Endothelial cell of umbilical vein (primary cell): ENCODE data around the gene SPTB. TPM values are rescaled to one million over a fixed set of nuclear protein-coding genes. Genes with fewer than 3 reads are reported as not detected.

Experiments
- BruUV-seq: library from RNA; stranded (reverse); fragments of 400-500 nt; replicated peaks from 2 replicates; lab custom pipeline; 2021; lab: Mats Ljungman, UMichigan
- CTCF ChIA-PET: fragments of 300-600, 350-600 bp; sonication (Branson Sonifier 250); formaldehyde crosslinking; loops from one replicate; lab custom pipeline; 2021; ENCODE audit warnings: antibody characterized with exemption, inconsistent platforms; lab: Charles Lee
- POLR2A ChIA-PET: fragments of 300-600, 350-600 bp; sonication (Branson Sonifier 250); formaldehyde crosslinking; loops from one replicate; lab custom pipeline; 2021; ENCODE audit warnings: antibody characterized with exemption, inconsistent platforms; lab: Charles Lee
- DNase-seq: peaks from one replicate; pipeline ENCODE4 v3.0.0-alpha.2; 2011; ENCODE audit warnings: low read depth, low spot score
- FAIRE-seq: peaks from 2 replicates; lab custom pipeline; 2011; peaks lifted over from hg19 to GRCh38; lab: Jason Lieb, UNC
- H2AFZ ChIP-seq: 2 replicates; pipeline ENCODE4 v1.6.0; 2012; ENCODE audit warnings: low read depth, low read length, control low read depth, inconsistent platforms
- H3K27ac ChIP-seq: 2 replicates; pipeline ENCODE4 v1.5.1; 2011; ENCODE audit warnings: low read depth, mild to moderate bottlenecking, control low read depth, low read length, moderate library complexity; ENCODE audit not compliant: insufficient read depth
- H3K27me3 ChIP-seq, 2 experiments: 2 replicates each; pipeline versions ENCODE4 v1.6.0 to v1.6.1; 2011; ENCODE audit warnings: low read length in 2 of 2, mixed read lengths in 1 of 2; ENCODE audit not compliant: control insufficient read depth in 2 of 2, insufficient read depth in 2 of 2
- H3K36me3 ChIP-seq, 2 experiments: 2 replicates in 1 of 2; 3 replicates in 1 of 2; pipeline ENCODE4 v1.5.1; 2011; ENCODE audit warnings: low read length in 2 of 2, mild to moderate bottlenecking in 1 of 2, moderate library complexity in 1 of 2; ENCODE audit not compliant: control insufficient read depth in 2 of 2, insufficient read depth in 2 of 2; ENCODE audit errors: extremely low read depth in 1 of 2
- H3K4me1 ChIP-seq: 3 replicates; pipeline ENCODE4 v1.5.1; 2011; ENCODE audit warnings: mild to moderate bottlenecking, low read length; ENCODE audit not compliant: control insufficient read depth, insufficient read depth; ENCODE audit errors: extremely low read depth
- H3K4me2 ChIP-seq: 2 replicates; pipeline ENCODE4 v1.6.1; 2011; ENCODE audit warnings: low read length, control low read depth, mixed read lengths; ENCODE audit not compliant: insufficient read depth
- H3K4me3 ChIP-seq, 3 experiments: fragments of 200-600 bp in 1 of 3; sonication (generic), shearing (Covaris generic) in 1 of 3; replicated peaks in 1 of 3; 2 replicates each; pipeline ENCODE4 v1.5.1; 2011 to 2016; ENCODE audit warnings: control low read depth in 3 of 3, low read length in 3 of 3, mild to moderate bottlenecking in 2 of 3, inconsistent platforms in 1 of 3, low read depth in 1 of 3, moderate library complexity in 1 of 3; ENCODE audit not compliant: insufficient read depth in 1 of 3
- H3K79me2 ChIP-seq: 2 replicates; pipeline ENCODE4 v1.6.0; 2012; ENCODE audit warnings: low read length, inconsistent platforms; ENCODE audit not compliant: control insufficient read depth, insufficient read depth
- H3K9ac ChIP-seq: replicated peaks from 2 replicates; pipeline ENCODE3; 2011; ENCODE audit warnings: low read length, control low read depth; ENCODE audit not compliant: insufficient read depth; ENCODE audit errors: extremely low read depth
- H3K9me1 ChIP-seq: replicated peaks from 3 replicates; pipeline ENCODE4 v1.6.0; 2011; ENCODE audit warnings: mild to moderate bottlenecking, low read length; ENCODE audit not compliant: control insufficient read depth, insufficient read depth; ENCODE audit errors: extremely low read depth
- H3K9me3 ChIP-seq: replicated peaks from 2 replicates; pipeline ENCODE4 v1.5.1; 2012; ENCODE audit warnings: low read length, inconsistent platforms; ENCODE audit not compliant: control insufficient read depth, insufficient read depth
- H4K20me1 ChIP-seq: replicated peaks from 2 replicates; pipeline ENCODE3; 2011; ENCODE audit warnings: mild to moderate bottlenecking, low read length; ENCODE audit not compliant: control insufficient read depth, insufficient read depth; ENCODE audit errors: extremely low read depth
- CTCF ChIP-seq, 2 donors: IDR thresholded peaks; 1 replicate in 1 of 2; 2 replicates in 1 of 2; pipeline ENCODE4 v1.5.1; 2011; ENCODE audit warnings: low read length in 2 of 2, mild to moderate bottlenecking in 2 of 2, moderate library complexity in 2 of 2, control low read depth in 1 of 2, inconsistent platforms in 1 of 2, low read depth in 1 of 2; ENCODE audit not compliant: insufficient read depth in 1 of 2; ENCODE audit errors: extremely low read depth in 1 of 2
- EZH2 ChIP-seq: IDR thresholded peaks from 2 replicates; pipeline ENCODE4 v1.6.1; 2012; ENCODE audit warnings: borderline replicate concordance, low read depth, mild to moderate bottlenecking, moderate library complexity, low read length, inconsistent platforms; ENCODE audit not compliant: severe bottlenecking
- FOS ChIP-seq: IDR thresholded peaks from 2 replicates; pipeline ENCODE4 v1.6.1; 2011; ENCODE audit warnings: mild to moderate bottlenecking, low read length, moderate library complexity, borderline replicate concordance; ENCODE audit not compliant: insufficient read depth
- GATA2 ChIP-seq: IDR thresholded peaks from 2 replicates; pipeline ENCODE4 v1.7.0; 2011; ENCODE audit warnings: low read depth, mild to moderate bottlenecking, moderate library complexity, mixed read lengths, low read length; ENCODE audit not compliant: insufficient read length, insufficient read depth
- JUN ChIP-seq: IDR thresholded peaks from 2 replicates; pipeline ENCODE4 v1.6.1; 2011; ENCODE audit warnings: borderline replicate concordance, low read depth; ENCODE audit not compliant: insufficient read length, insufficient read depth
- MAX ChIP-seq: IDR thresholded peaks from 2 replicates; pipeline ENCODE4 v1.6.1; 2011; ENCODE audit not compliant: insufficient read depth, insufficient read length
- MYC ChIP-seq: IDR thresholded peaks from one replicate; pipeline ENCODE4 v1.6.1; 2011; ENCODE audit warnings: mild to moderate bottlenecking, low read depth, low read length
- POLR2A ChIP-seq: IDR thresholded peaks from 2 replicates; pipeline ENCODE4 v1.6.1; 2012; ENCODE audit warnings: low read depth, mild to moderate bottlenecking, control low read depth, low read length
- POLR2AphosphoS5 ChIP-seq: IDR thresholded peaks from 2 replicates; pipeline ENCODE4 v1.6.1; 2012; ENCODE audit warnings: low read depth, mild to moderate bottlenecking, control low read depth, low read length, moderate library complexity; ENCODE audit not compliant: insufficient read depth
- dilution Hi-C: fragments of 300-500 bp; cut with MboI; formaldehyde crosslinking; loops from one replicate; pipeline ENCODE4 v1.15.0; 2019; ENCODE audit warnings: low sequenced_read_pairs; ENCODE audit not compliant: extremely low pct_ligation_motif_present
- intact Hi-C: fragments of 100-400 bp; cut with micrococcal nuclease; formaldehyde crosslinking; loops from one replicate; pipeline ENCODE4 v1.10.0; 2022
- polyA plus RNA-seq, 4 experiments: library from polyadenylated mRNA; depleted of rRNA in 3 of 4; stranded (reverse) in 3 of 4; unstranded in 1 of 4; fragments of >200 nt; gene quantifications; 2 replicates each; pipeline versions ENCODE4 v1.2.1 to v1.2.3, GENCODE V29; 2011 to 2012; ENCODE audit warnings: missing spikeins in 1 of 4
- total RNA-seq: library from RNA; stranded (reverse); gene quantifications from 2 replicates; pipeline ENCODE4 v1.2.3, GENCODE V29; 2021

SPTB gene
- total and polyA plus RNA-seq, 2 donors (not counting 3 experiments of a cell fraction or from before 2014, with no cell fraction given) = 0.03 to 0.07 TPM

GRCh38 chr14:64927031-64927430 lies 47.3 kb upstream of the SPTB start:
- intact Hi-C loops = no loop called here
- Histone ChIP-seq H2AFZ (no peak overlapping the region), H3K9ac (no peak overlapping the region), H3K4me2 (no peak overlapping the region), H3K9me3 (no peaks in the 10 kb centered on the region), H3K36me3 (peaks cover 3 to 8% of the 10 kb centered on the region in 2 experiments), H3K79me2 (no peaks in the 10 kb centered on the region), H4K20me1 (no peaks in the 10 kb centered on the region), H3K4me3 (no peak overlapping the region), H3K27me3 (no peaks in the 10 kb centered on the region), H3K9me1 (no peaks in the 10 kb centered on the region), H3K4me1 (no peaks in the 10 kb centered on the region), H3K27ac (no peak overlapping the region)
- dilution Hi-C loops = no loop called here
- DNase-seq = no peak
- BruUV-seq = no TSS peak
- ChIA-PET POLR2A (no interaction called here), CTCF (interaction anchor here (2.4 to 3.9 kb wide), 2 partner anchors 9 to 16 kb away, joined by 10 to 15 read pairs; no protein-coding TSS in a partner anchor)
- no peak for FAIRE-seq
- TF ChIP-seq FOS = no peak
- TF ChIP-seq JUN = no peak
- no peak for TF ChIP-seq MYC
- TF ChIP-seq EZH2 = no peak
- no peak for TF ChIP-seq GATA2
- TF ChIP-seq POLR2A = no peak
- no peak for TF ChIP-seq MAX
- no peak for TF ChIP-seq POLR2AphosphoS5
- TF ChIP-seq CTCF (IDR thresholded peaks at IDR 0.05; ENCODE audit: extremely low read depth in 1 of 2, insufficient read depth in 1 of 2, low read depth in 1 of 2, low read length in 2 of 2) = no peak
